Measurements from ENCODE around the gene FOXN3. TPM values are rescaled to one million over a fixed set of nuclear protein-coding genes. Genes with fewer than 3 reads are reported as not detected.

FOXN3 gene
- polyA plus RNA-seq, 1 donor from 2014 or later = 10.3 TPM

DNA sequence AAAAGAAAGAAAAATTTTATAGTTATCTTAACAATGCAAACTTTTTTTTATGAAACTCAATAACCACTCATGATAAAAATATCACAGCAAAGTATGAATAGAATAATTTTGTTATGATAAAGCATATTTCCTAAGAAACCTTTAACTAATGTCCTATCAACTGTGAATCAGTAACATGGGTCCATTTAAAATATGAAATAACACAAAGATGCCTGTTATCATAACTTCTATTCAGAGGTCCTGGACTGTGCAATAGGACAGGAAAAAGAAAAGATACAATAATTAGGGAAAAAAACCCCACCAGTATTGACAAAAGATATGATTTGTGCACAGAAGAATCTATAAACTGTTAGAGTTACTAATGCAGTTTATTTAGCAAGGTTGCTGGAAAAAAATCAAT is 245.4 kb downstream of the FOXN3 start:
- Histone ChIP-seq H3K79me2 (replicated peaks; ENCODE audit: insufficient read depth, low read length) (no peaks in the 10 kb centered on the region), H3K4me3 (ENCODE audit: low read length) (no peak overlapping the region), H3K4me2 (ENCODE audit: low read length) (no peak overlapping the region), H3K9ac (ENCODE audit: low read length) (no peak overlapping the region), H3K27ac (ENCODE audit: low read length) (no peak overlapping the region), H4K20me1 (ENCODE audit: insufficient read depth) (no peaks in the 10 kb centered on the region), H3K27me3 (ENCODE audit: insufficient read depth, low read depth, low read length) (no peaks in the 10 kb centered on the region), H3K36me3 (ENCODE audit: insufficient read depth, low read length) (no peaks in the 10 kb centered on the region), H3K9me2 (ENCODE audit: insufficient read depth, low read length) (no peaks in the 10 kb centered on the region), H3K9me3 (ENCODE audit: low read length) (peaks cover 4% of the 10 kb centered on the region), H3F3A (ENCODE audit: insufficient read depth, low read length, poor library complexity, severe bottlenecking) (no peaks in the 10 kb centered on the region), H2AFZ (ENCODE audit: low read depth, low read length) (no peak overlapping the region)
- TF ChIP-seq POLR2AphosphoS5 (IDR thresholded peaks at IDR 0.05) = no peak
- TF ChIP-seq RAD21 (conservative IDR thresholded peaks at IDR 0.05) = no peak
- TF ChIP-seq, protein P1, sequence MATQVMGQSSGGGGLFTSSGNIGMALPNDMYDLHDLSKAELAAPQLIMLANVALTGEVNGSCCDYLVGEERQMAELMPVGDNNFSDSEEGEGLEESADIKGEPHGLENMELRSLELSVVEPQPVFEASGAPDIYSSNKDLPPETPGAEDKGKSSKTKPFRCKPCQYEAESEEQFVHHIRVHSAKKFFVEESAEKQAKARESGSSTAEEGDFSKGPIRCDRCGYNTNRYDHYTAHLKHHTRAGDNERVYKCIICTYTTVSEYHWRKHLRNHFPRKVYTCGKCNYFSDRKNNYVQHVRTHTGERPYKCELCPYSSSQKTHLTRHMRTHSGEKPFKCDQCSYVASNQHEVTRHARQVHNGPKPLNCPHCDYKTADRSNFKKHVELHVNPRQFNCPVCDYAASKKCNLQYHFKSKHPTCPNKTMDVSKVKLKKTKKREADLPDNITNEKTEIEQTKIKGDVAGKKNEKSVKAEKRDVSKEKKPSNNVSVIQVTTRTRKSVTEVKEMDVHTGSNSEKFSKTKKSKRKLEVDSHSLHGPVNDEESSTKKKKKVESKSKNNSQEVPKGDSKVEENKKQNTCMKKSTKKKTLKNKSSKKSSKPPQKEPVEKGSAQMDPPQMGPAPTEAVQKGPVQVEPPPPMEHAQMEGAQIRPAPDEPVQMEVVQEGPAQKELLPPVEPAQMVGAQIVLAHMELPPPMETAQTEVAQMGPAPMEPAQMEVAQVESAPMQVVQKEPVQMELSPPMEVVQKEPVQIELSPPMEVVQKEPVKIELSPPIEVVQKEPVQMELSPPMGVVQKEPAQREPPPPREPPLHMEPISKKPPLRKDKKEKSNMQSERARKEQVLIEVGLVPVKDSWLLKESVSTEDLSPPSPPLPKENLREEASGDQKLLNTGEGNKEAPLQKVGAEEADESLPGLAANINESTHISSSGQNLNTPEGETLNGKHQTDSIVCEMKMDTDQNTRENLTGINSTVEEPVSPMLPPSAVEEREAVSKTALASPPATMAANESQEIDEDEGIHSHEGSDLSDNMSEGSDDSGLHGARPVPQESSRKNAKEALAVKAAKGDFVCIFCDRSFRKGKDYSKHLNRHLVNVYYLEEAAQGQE (IDR thresholded peaks at IDR 0.05; ENCODE audit: borderline replicate concordance) = no peak
- TF ChIP-seq EP300 (conservative IDR thresholded peaks at IDR 0.05; ENCODE audit: poor library complexity, severe bottlenecking) = no peak
- TF ChIP-seq, protein P2, sequence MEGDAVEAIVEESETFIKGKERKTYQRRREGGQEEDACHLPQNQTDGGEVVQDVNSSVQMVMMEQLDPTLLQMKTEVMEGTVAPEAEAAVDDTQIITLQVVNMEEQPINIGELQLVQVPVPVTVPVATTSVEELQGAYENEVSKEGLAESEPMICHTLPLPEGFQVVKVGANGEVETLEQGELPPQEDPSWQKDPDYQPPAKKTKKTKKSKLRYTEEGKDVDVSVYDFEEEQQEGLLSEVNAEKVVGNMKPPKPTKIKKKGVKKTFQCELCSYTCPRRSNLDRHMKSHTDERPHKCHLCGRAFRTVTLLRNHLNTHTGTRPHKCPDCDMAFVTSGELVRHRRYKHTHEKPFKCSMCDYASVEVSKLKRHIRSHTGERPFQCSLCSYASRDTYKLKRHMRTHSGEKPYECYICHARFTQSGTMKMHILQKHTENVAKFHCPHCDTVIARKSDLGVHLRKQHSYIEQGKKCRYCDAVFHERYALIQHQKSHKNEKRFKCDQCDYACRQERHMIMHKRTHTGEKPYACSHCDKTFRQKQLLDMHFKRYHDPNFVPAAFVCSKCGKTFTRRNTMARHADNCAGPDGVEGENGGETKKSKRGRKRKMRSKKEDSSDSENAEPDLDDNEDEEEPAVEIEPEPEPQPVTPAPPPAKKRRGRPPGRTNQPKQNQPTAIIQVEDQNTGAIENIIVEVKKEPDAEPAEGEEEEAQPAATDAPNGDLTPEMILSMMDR (IDR thresholded peaks at IDR 0.05; ENCODE audit: poor library complexity, severe bottlenecking) = no peak
- no peak for TF ChIP-seq MXI1 (conservative IDR thresholded peaks at IDR 0.05; ENCODE audit: poor library complexity, severe bottlenecking)
- no peak for TF ChIP-seq SMC3 (conservative IDR thresholded peaks at IDR 0.05; ENCODE audit: poor library complexity)
- no peak for TF ChIP-seq EZH2 (IDR thresholded peaks at IDR 0.05; ENCODE audit: borderline replicate concordance, insufficient read depth, low read length, poor library complexity, severe bottlenecking)
- TF ChIP-seq TAF1 (IDR thresholded peaks at IDR 0.05; ENCODE audit: low read depth) = no peak

DNA sequence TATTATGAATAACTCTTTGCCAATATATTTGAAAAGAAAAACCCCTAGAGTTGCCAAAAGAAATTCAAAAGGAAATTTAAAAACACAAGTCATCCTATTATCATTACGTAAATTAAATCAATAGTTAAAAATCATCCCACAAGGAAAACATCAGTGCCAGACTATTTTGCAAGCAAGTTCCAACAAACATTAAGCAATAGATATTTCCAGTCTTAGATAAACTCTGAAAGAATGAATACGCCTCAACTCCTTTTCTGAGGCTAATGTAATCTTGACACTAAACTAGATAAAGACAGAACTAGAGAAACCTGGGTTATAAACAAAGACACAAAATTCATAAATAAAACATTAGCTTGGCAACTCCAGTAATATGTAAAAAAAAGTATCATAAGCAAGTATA is 245.9 kb downstream of the FOXN3 start:
- H3K4me3 ChIP-seq (ENCODE audit: low read length) = no peak overlapping the region
- H3K27me3 ChIP-seq (ENCODE audit: insufficient read depth, low read depth, low read length) = no peaks in the 10 kb centered on the region
- H3K4me2 ChIP-seq (ENCODE audit: low read length) = no peak overlapping the region
- H3K9me3 ChIP-seq (ENCODE audit: low read length) = peaks cover 4% of the 10 kb centered on the region
- no peaks in the 10 kb centered on the region for H4K20me1 ChIP-seq (ENCODE audit: insufficient read depth)
- H3F3A ChIP-seq (ENCODE audit: insufficient read depth, low read length, poor library complexity, severe bottlenecking) = no peaks in the 10 kb centered on the region
- H3K36me3 ChIP-seq (ENCODE audit: insufficient read depth, low read length) = no peaks in the 10 kb centered on the region
- H3K79me2 ChIP-seq (replicated peaks; ENCODE audit: insufficient read depth, low read length) = no peaks in the 10 kb centered on the region
- H3K9ac ChIP-seq (ENCODE audit: low read length) = no peak overlapping the region
- no peak overlapping the region for H3K27ac ChIP-seq (ENCODE audit: low read length)
- no peaks in the 10 kb centered on the region for H3K9me2 ChIP-seq (ENCODE audit: insufficient read depth, low read length)
- TF ChIP-seq EZH2 (IDR thresholded peaks at IDR 0.05; ENCODE audit: borderline replicate concordance, insufficient read depth, low read length, poor library complexity, severe bottlenecking) = no peak
- no peak for TF ChIP-seq EP300 (conservative IDR thresholded peaks at IDR 0.05; ENCODE audit: poor library complexity, severe bottlenecking)
- TF ChIP-seq POLR2AphosphoS5 (IDR thresholded peaks at IDR 0.05) = no peak
- TF ChIP-seq TAF1 (IDR thresholded peaks at IDR 0.05; ENCODE audit: low read depth) = no peak
- TF ChIP-seq SMC3 (conservative IDR thresholded peaks at IDR 0.05; ENCODE audit: poor library complexity) = no peak
- TF ChIP-seq MXI1 (conservative IDR thresholded peaks at IDR 0.05; ENCODE audit: poor library complexity, severe bottlenecking) = no peak
- TF ChIP-seq, protein P2 (IDR thresholded peaks at IDR 0.05; ENCODE audit: poor library complexity, severe bottlenecking) = no peak
- TF ChIP-seq, protein P1 (IDR thresholded peaks at IDR 0.05; ENCODE audit: borderline replicate concordance) = no peak
- no peak for TF ChIP-seq RAD21 (conservative IDR thresholded peaks at IDR 0.05)
- H2AFZ ChIP-seq (ENCODE audit: low read depth, low read length) = no peak overlapping the region

Data from neural cell (in vitro differentiated cells).